HAP-1 (cell line): ENCODE measurements around the gene LPIN1.
"Not testable (repeated sequence)": the region's sequence is repeated elsewhere in the genome, so short reads cannot be mapped to it uniquely, and the experiment has no call there.

Experiments
- DNase-seq, 2 experiments: peaks; one replicate each; pipeline ENCODE4 v3.0.0-alpha.2; 2016 to 2020; ENCODE audit warnings: low spot score in 2 of 2
- H3K27me3 ChIP-seq: fragments of 250-450 bp; sonication (Bioruptor Pico); 2 replicates; pipeline ENCODE4 v1.5.1; 2020; ENCODE audit warnings: low read depth, mild to moderate bottlenecking, moderate library complexity
- H3K36me3 ChIP-seq: fragments of 250-450 bp; sonication (Bioruptor Pico); replicated peaks from 2 replicates; pipeline ENCODE4 v1.5.1; 2020; ENCODE audit warnings: mild to moderate bottlenecking
- H3K4me1 ChIP-seq: fragments of 250-450 bp; sonication (Bioruptor Pico); 2 replicates; pipeline ENCODE4 v1.5.1; 2020; ENCODE audit warnings: mild to moderate bottlenecking
- H3K4me3 ChIP-seq: fragments of 250-450 bp; sonication (Bioruptor Pico); 2 replicates; pipeline ENCODE4 v1.5.1; 2020; ENCODE audit warnings: mild to moderate bottlenecking, moderate library complexity
- H3K9me3 ChIP-seq: fragments of 250-450 bp; sonication (Bioruptor Pico); 2 replicates; pipeline ENCODE4 v1.5.1; 2020; ENCODE audit warnings: mild to moderate bottlenecking, moderate library complexity
- in situ Hi-C: fragments of 300-500 bp; cut with MboI; formaldehyde crosslinking; loops from 3 replicates; pipeline ENCODE4 v1.14.3; 2020; ENCODE audit warnings: low sequenced_read_pairs, inconsistent platforms, mixed read lengths

Gene LPIN1

DNA sequence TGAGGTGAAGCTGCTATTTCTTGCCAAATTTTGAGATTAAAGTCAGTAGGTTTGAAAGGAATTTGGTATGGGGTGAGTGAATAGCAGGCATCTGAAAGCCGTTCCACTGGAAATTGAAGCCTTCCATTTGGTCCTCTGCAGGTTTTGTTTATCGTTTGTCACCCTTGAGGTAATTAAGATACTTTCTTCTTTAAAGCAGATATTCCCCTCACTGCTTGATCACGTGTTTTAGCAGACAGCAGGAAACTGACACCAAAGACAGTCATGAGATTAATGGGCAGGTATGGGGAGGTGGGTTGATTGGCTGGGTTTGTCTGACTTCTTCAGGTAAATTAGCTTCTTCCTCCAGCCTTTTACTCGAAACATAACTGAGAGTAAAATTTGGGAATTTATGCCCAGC, 10.7 kb downstream of the LPIN1 start:
- H3K4me1 ChIP-seq: no peaks in the 10 kb centered on the region
- H3K27me3 ChIP-seq: no peaks in the 10 kb centered on the region
- H3K9me3 ChIP-seq: peaks cover 2% of the 10 kb centered on the region; the same call in 1 of the 2 replicates
- H3K36me3 ChIP-seq: no peaks in the 10 kb centered on the region; the same call in 1 of the 2 replicates
- no peak for DNase-seq
- in situ Hi-C loops: no loop called here
- no peak overlapping the region for H3K4me3 ChIP-seq

DNA sequence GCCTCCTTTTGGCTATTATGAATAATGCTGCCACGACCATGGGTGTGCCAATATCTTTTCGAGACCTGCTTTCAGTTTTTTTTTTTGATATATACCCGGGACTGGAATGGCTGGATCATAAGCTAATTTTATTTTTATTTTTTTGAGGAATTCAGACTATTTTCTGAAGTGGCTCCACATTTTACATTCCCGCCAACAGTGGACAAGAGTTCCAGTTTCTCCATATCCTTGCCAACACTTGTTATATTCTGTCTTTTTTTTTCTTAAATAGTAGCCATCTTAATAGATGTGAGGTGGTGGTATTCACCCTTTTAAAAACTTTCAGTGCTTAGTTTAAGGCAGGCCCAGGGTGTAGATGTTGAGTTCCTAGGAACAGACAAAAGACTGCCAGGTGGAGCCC, 11.8 kb downstream of the LPIN1 start:
- DNase-seq: no peak
- H3K9me3 ChIP-seq: peaks cover 2% of the 10 kb centered on the region; the same call in 1 of the 2 replicates
- in situ Hi-C loops: no loop called here
- no peaks in the 10 kb centered on the region for H3K4me1 ChIP-seq
- H3K36me3 ChIP-seq: no peaks in the 10 kb centered on the region; the same call in 1 of the 2 replicates
- no peak overlapping the region for H3K4me3 ChIP-seq
- H3K27me3 ChIP-seq: no peaks in the 10 kb centered on the region

DNA sequence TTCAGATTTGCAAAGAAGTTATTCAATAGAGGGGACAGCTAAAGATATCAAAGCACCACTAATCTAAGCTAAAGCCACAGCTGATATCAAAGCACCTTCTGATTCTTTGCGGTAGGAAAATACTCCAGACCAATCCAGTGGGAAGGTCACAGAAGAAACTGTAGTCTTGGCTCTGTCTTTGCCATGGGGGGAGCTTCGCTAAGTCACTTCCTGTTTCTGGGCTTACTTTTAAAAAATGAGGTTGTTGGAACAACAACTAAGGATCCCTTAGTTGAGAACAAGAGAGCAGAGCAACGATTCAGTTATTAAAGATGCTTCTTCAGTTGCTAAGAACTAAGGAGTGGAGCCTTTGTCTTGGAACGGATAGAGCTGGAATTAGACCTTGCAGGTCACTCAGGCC, 12.2 kb downstream of the LPIN1 start:
- in situ Hi-C loops: no loop called here
- H3K4me1 ChIP-seq: no peaks in the 10 kb centered on the region
- no peak overlapping the region for H3K4me3 ChIP-seq
- H3K9me3 ChIP-seq: peaks cover 2% of the 10 kb centered on the region; the same call in 1 of the 2 replicates
- DNase-seq: no peak
- no peaks in the 10 kb centered on the region; the same call in 1 of the 2 replicates for H3K36me3 ChIP-seq
- H3K27me3 ChIP-seq: no peaks in the 10 kb centered on the region

- H3K36me3 ChIP-seq, H3K4me1 ChIP-seq, H3K27me3 ChIP-seq, H3K4me3 ChIP-seq, DNase-seq, in situ Hi-C loops, H3K9me3 ChIP-seq: not testable (repeated sequence)
Measured at GRCh38 chr2:11759182-11759975, 12.9 kb downstream of the LPIN1 start.

- no peak for DNase-seq
- in situ Hi-C loops: no loop called here
- H3K36me3 ChIP-seq: peaks cover 7% of the 10 kb centered on the region
Measured at GRCh38 chr2:11761259-11761658, 14.8 kb downstream of the LPIN1 start.

DNA sequence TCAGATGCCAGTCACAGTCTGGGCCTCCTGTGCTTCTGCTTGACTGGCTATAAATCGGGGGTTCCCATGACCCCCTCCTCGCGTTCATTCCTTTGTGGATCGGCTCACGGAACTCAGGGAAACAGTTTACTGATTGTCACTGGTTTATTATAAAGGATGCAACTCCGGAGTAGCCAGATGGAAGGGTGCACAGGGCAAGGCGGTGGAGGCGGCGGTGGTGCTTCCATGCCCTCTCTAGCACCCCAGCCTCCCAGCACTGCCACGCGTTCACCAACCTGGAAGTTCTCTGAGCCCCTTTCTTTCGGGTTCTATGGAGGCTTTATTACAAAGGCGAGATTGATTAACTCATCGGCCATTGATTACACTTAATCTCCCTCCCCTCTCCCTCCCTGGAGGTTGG, 15.6 kb downstream of the LPIN1 start:
- in situ Hi-C loops: no loop called here
- no peaks in the 10 kb centered on the region for H3K4me1 ChIP-seq
- H3K36me3 ChIP-seq: peaks cover 9% of the 10 kb centered on the region

More at GRCh38 chr2:11761259-11761658, 14.8 kb downstream of the LPIN1 start:
- peaks cover 2% of the 10 kb centered on the region; the same call in 1 of the 2 replicates for H3K9me3 ChIP-seq
- no peaks in the 10 kb centered on the region for H3K4me1 ChIP-seq
- no peaks in the 10 kb centered on the region for H3K27me3 ChIP-seq
- H3K4me3 ChIP-seq: no peak overlapping the region

GRCh38 chr2:11762799-11763461, 16.5 kb downstream of the LPIN1 start:
- Histone ChIP-seq H3K4me3 (no peak overlapping the region), H3K36me3 (peaks cover 12% of the 10 kb centered on the region), H3K9me3 (peaks cover 2% of the 10 kb centered on the region; the same call in 1 of the 2 replicates), H3K27me3 (no peaks in the 10 kb centered on the region), H3K4me1 (no peaks in the 10 kb centered on the region)
- in situ Hi-C loops: no loop called here
- DNase-seq: no peak

More for the DNA sequence above, 15.6 kb downstream of the LPIN1 start:
- Histone ChIP-seq H3K9me3 (peaks cover 2% of the 10 kb centered on the region; the same call in 1 of the 2 replicates), H3K27me3 (no peaks in the 10 kb centered on the region), H3K4me3 (no peak overlapping the region)
- DNase-seq: no peak

GRCh38 chr2:11764359-11764758, 17.9 kb downstream of the LPIN1 start:
- no peaks in the 10 kb centered on the region for H3K27me3 ChIP-seq
- in situ Hi-C loops: no loop called here
- H3K36me3 ChIP-seq: peaks cover 16% of the 10 kb centered on the region
- H3K4me1 ChIP-seq: no peaks in the 10 kb centered on the region
- no peak overlapping the region for H3K4me3 ChIP-seq
- no peaks in the 10 kb centered on the region for H3K9me3 ChIP-seq
- no peak for DNase-seq

DNA sequence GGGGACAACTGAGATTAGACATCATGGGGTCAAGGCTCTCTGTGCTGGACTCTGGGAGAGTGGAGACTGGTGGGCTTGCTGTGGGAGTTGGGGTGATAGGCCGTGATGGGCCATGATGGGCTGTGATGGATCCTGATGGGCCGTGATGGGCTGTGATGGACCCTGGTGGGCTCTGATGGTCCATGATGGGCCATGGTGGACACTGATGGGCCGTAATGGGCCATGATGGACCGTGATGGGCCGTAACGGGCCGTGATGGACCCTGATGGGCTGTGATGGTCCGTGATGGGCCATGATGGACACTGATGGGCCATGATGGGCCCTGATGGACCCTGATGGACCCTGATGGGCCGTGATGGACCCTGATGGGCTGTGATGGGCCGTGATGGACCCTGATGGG, 18.5 kb downstream of the LPIN1 start:
- in situ Hi-C loops: no loop called here
- DNase-seq: no peak
- Histone ChIP-seq H3K27me3 (no peaks in the 10 kb centered on the region), H3K36me3 (peaks cover 16% of the 10 kb centered on the region), H3K4me1 (no peaks in the 10 kb centered on the region), H3K4me3 (no peak overlapping the region), H3K9me3 (no peaks in the 10 kb centered on the region)

GRCh38 chr2:11765501-11765900, 19.1 kb downstream of the LPIN1 start:
- Histone ChIP-seq H3K9me3 (no peaks in the 10 kb centered on the region), H3K36me3 (peaks cover 16% of the 10 kb centered on the region), H3K4me1 (no peaks in the 10 kb centered on the region)

GRCh38 chr2:11766016-11766415, 19.6 kb downstream of the LPIN1 start:
- in situ Hi-C loops: no loop called here
- Histone ChIP-seq H3K4me3 (no peak overlapping the region), H3K9me3 (no peaks in the 10 kb centered on the region), H3K36me3 (peaks cover 16% of the 10 kb centered on the region), H3K27me3 (no peaks in the 10 kb centered on the region), H3K4me1 (no peaks in the 10 kb centered on the region)
- no peak for DNase-seq

More at GRCh38 chr2:11765501-11765900, 19.1 kb downstream of the LPIN1 start:
- in situ Hi-C loops: no loop called here
- no peak for DNase-seq
- Histone ChIP-seq H3K27me3 (no peaks in the 10 kb centered on the region), H3K4me3 (no peak overlapping the region)

DNA sequence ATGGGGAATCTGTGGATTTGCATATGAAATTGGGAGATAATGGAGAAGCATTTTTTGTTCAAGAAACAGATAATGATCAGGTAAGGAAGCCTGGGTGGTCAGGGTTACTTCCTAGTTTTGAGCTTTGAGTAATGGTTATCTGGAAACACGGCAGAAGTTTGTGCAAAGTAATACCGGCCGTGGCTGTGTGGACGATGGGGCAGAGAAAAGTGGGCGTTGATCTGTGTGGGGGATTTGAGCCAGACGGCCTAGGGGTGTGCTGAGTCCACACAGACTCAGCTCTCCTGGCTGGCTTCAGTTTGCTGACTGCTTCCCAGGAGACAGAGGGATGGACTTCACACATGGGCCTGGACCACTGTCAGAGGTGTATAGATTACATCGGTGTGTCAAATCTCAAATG, 21.3 kb downstream of the LPIN1 start:
- in situ Hi-C loops: no loop called here
- peaks cover 25% of the 10 kb centered on the region for H3K36me3 ChIP-seq
- no peaks in the 10 kb centered on the region for H3K9me3 ChIP-seq
- no peak overlapping the region for H3K4me3 ChIP-seq
- DNase-seq: no peak
- H3K27me3 ChIP-seq: no peaks in the 10 kb centered on the region
- no peaks in the 10 kb centered on the region for H3K4me1 ChIP-seq

- DNase-seq: no peak
- H3K9me3 ChIP-seq: no peaks in the 10 kb centered on the region
- H3K27me3 ChIP-seq: no peaks in the 10 kb centered on the region
- H3K4me1 ChIP-seq: no peaks in the 10 kb centered on the region
- in situ Hi-C loops: no loop called here
- H3K4me3 ChIP-seq: no peak overlapping the region
- peaks cover 29% of the 10 kb centered on the region for H3K36me3 ChIP-seq
Measured at GRCh38 chr2:11768946-11769345, 22.5 kb downstream of the LPIN1 start.

- H3K9me3 ChIP-seq: no peaks in the 10 kb centered on the region
- H3K4me1 ChIP-seq: no peaks in the 10 kb centered on the region
- in situ Hi-C loops: no loop called here
- H3K36me3 ChIP-seq: peaks cover 33% of the 10 kb centered on the region
- DNase-seq: no peak
- no peak overlapping the region for H3K4me3 ChIP-seq
- H3K27me3 ChIP-seq: no peaks in the 10 kb centered on the region
Measured at GRCh38 chr2:11769516-11769915, 23.1 kb downstream of the LPIN1 start.
